HCT116 (cell line): ENCODE measurements around the gene MCRS1. TPM values are rescaled to one million over a fixed set of nuclear protein-coding genes. Genes with fewer than 3 reads are reported as not detected.

Experiments used
- ATAC-seq: fragments of 200-7000 bp; cut with Tn5 transposase; 2 replicates; pipeline ENCODE4 v1.9.1; 2020; ENCODE audit warnings: mild to moderate bottlenecking, moderate library complexity
- BruUV-seq: library from RNA; stranded (reverse); fragments of 400-500 nt; replicated peaks from 2 replicates; lab custom pipeline; 2021; lab: Mats Ljungman, UMichigan
- CTCF ChIA-PET: fragments of 300-600 bp; sonication (Branson Sonifier 250); formaldehyde crosslinking; loops from one replicate; lab custom pipeline; 2021; ENCODE audit warnings: antibody characterized with exemption; lab: Charles Lee
- POLR2A ChIA-PET: fragments of 300-600, 350-600 bp; sonication (Branson Sonifier 250); formaldehyde crosslinking; loops from one replicate; lab custom pipeline; 2021; ENCODE audit warnings: antibody characterized with exemption; lab: Charles Lee
- RAD21 ChIA-PET, 2 experiments: fragments of 300-600 bp; sonication (Branson Sonifier 250); formaldehyde crosslinking; loops; one replicate each; lab custom pipeline; 2023; ENCODE audit warnings: low total read pairs in 2 of 2; ENCODE audit not compliant: uncharacterized antibody in 2 of 2, unreplicated experiment in 2 of 2, low non-redundant PET in 1 of 2; lab: Charles Lee
- DNase-seq: peaks from one replicate; pipeline ENCODE4 v3.0.0-alpha.2; 2010; ENCODE audit warnings: low read depth, low spot score
- H2AFZ ChIP-seq: fragments of 200-600 bp; shearing (Covaris generic), sonication (generic); 2 replicates; pipeline ENCODE4 v1.6.1; 2017; ENCODE audit warnings: low read depth, mixed run types, mixed read lengths, antibody characterized with exemption, low read length; ENCODE audit not compliant: poor library complexity, severe bottlenecking
- H3K27ac ChIP-seq: 2 replicates; pipeline ENCODE4 v1.5.1; 2012; ENCODE audit warnings: low read depth, low read length
- H3K27me3 ChIP-seq: fragments of 200-600 bp; sonication (generic); 2 replicates; pipeline ENCODE4 v1.6.1; 2016; ENCODE audit warnings: mixed run types, low read length, mixed read lengths; ENCODE audit not compliant: insufficient read depth
- H3K36me3 ChIP-seq, 2 experiments: fragments of 200-500 bp in 1 of 2; fragments of 200-600 bp in 1 of 2; sonication (Bioruptor generic) in 1 of 2; sonication (generic) in 1 of 2; 2 replicates each; pipeline versions ENCODE4 v1.5.1 to v1.6.1; 2014 to 2016; ENCODE audit warnings: low read length in 2 of 2, inconsistent platforms in 1 of 2, mixed read lengths in 1 of 2, mixed run types in 1 of 2; ENCODE audit not compliant: insufficient read depth in 2 of 2, control insufficient read depth in 1 of 2
- H3K4me1 ChIP-seq, 2 experiments: fragments of 200-600 bp in 1 of 2; sonication (generic) in 1 of 2; 2 replicates each; pipeline versions ENCODE4 v1.5.1 to v1.6.1; 2012 to 2017; ENCODE audit warnings: low read length in 2 of 2, inconsistent platforms in 1 of 2, mild to moderate bottlenecking in 1 of 2, mixed read lengths in 1 of 2, mixed run types in 1 of 2, moderate library complexity in 1 of 2; ENCODE audit not compliant: insufficient read depth in 2 of 2, control insufficient read depth in 1 of 2
- H3K4me2 ChIP-seq: fragments of 200-600 bp; sonication (generic); 2 replicates; pipeline ENCODE4 v1.6.1; 2017; ENCODE audit warnings: mixed run types, low read length, mixed read lengths
- H3K4me3 ChIP-seq, 2 experiments: fragments of 200-600 bp in 1 of 2; sonication (generic) in 1 of 2; replicated peaks in 1 of 2; 2 replicates each; pipeline ENCODE4 v1.5.1; 2011 to 2016; ENCODE audit warnings: low read length in 2 of 2, control low read depth in 1 of 2, low read depth in 1 of 2, mild to moderate bottlenecking in 1 of 2, mixed read lengths in 1 of 2, mixed run types in 1 of 2
- H3K79me2 ChIP-seq: fragments of 200-600 bp; sonication (generic); 2 replicates; pipeline ENCODE4 v1.6.1; 2017; ENCODE audit warnings: mild to moderate bottlenecking, mixed run types, low read length, moderate library complexity, mixed read lengths; ENCODE audit not compliant: insufficient read depth
- H3K9ac ChIP-seq: fragments of 200-600 bp; sonication (generic); 2 replicates; pipeline ENCODE4 v1.6.1; 2016; ENCODE audit warnings: low read length, mixed read lengths
- H3K9me2 ChIP-seq: fragments of 200-600 bp; sonication (generic), shearing (Covaris generic); 2 replicates; pipeline ENCODE4 v1.6.1; 2017; ENCODE audit warnings: mixed run types, mild to moderate bottlenecking, moderate library complexity; ENCODE audit not compliant: insufficient read depth
- H3K9me3 ChIP-seq, 2 experiments: fragments of 200-500 bp in 1 of 2; fragments of 200-600 bp in 1 of 2; sonication (Bioruptor generic) in 1 of 2; sonication (generic) in 1 of 2; 2 replicates each; pipeline ENCODE4 v1.6.1; 2014 to 2017; ENCODE audit warnings: low read length in 2 of 2, mixed read lengths in 2 of 2, inconsistent platforms in 1 of 2, low read depth in 1 of 2, mild to moderate bottlenecking in 1 of 2, mixed run types in 1 of 2, moderate library complexity in 1 of 2; ENCODE audit not compliant: control insufficient read depth in 1 of 2, insufficient read depth in 1 of 2
- H4K20me1 ChIP-seq: fragments of 200-600 bp; sonication (generic), shearing (Covaris generic); 2 replicates; pipeline ENCODE4 v1.6.1; 2017; ENCODE audit warnings: mixed run types, mild to moderate bottlenecking, moderate library complexity; ENCODE audit not compliant: insufficient read depth
- ATF3 ChIP-seq: IDR thresholded peaks from 2 replicates; pipeline ENCODE4 v1.6.1; 2012
- CBX3 ChIP-seq: IDR thresholded peaks from 2 replicates; pipeline ENCODE4 v1.6.1; 2012; ENCODE audit warnings: low read depth
- CEBPB ChIP-seq: IDR thresholded peaks from 2 replicates; pipeline ENCODE4 v1.6.1; 2012; ENCODE audit warnings: low read depth
- CTCF ChIP-seq, 3 experiments: fragments of 200-600 bp in 1 of 3; sonication (generic) in 1 of 3; IDR thresholded peaks in 2 of 3; conservative IDR thresholded peaks in 1 of 3; 2 replicates each; pipeline ENCODE4 v1.5.1; 2012 to 2017; ENCODE audit warnings: low read depth in 2 of 3, low read length in 2 of 3, antibody characterized with exemption in 1 of 3, borderline replicate concordance in 1 of 3, control low read depth in 1 of 3, mild to moderate bottlenecking in 1 of 3, mixed read lengths in 1 of 3, mixed run types in 1 of 3, moderate library complexity in 1 of 3; ENCODE audit not compliant: insufficient read depth in 1 of 3
- EGR1 ChIP-seq: IDR thresholded peaks from 2 replicates; pipeline ENCODE4 v1.6.1; 2012; ENCODE audit warnings: low read depth
- ELF1 ChIP-seq: IDR thresholded peaks from 2 replicates; pipeline ENCODE4 v1.6.1; 2012; ENCODE audit warnings: low read depth, borderline replicate concordance
- EZH2 ChIP-seq: fragments of 200-600 bp; sonication (generic); IDR thresholded peaks from 2 replicates; pipeline ENCODE4 v1.6.1; 2017; ENCODE audit warnings: antibody characterized with exemption, mixed run types
- FOSL1 ChIP-seq: IDR thresholded peaks from 2 replicates; pipeline ENCODE4 v1.6.1; 2012; ENCODE audit warnings: low read depth
- JUND ChIP-seq: IDR thresholded peaks from 2 replicates; pipeline ENCODE4 v1.6.1; 2012
- POLR2A ChIP-seq: IDR thresholded peaks from 2 replicates; pipeline ENCODE4 v1.7.0; 2011; ENCODE audit warnings: borderline replicate concordance; ENCODE audit not compliant: insufficient read depth, insufficient read length; ENCODE audit errors: extremely low read depth
- POLR2AphosphoS5 ChIP-seq: IDR thresholded peaks from 2 replicates; pipeline ENCODE4 v1.6.1; 2011; ENCODE audit warnings: mild to moderate bottlenecking, low read depth, low read length, moderate library complexity
- RAD21 ChIP-seq: IDR thresholded peaks from 2 replicates; pipeline ENCODE4 v1.6.1; 2012; ENCODE audit warnings: low read depth, mild to moderate bottlenecking
- SIN3A ChIP-seq: IDR thresholded peaks from 2 replicates; pipeline ENCODE4 v1.6.1; 2012; ENCODE audit warnings: low read depth
- SP1 ChIP-seq: IDR thresholded peaks from 2 replicates; pipeline ENCODE4 v1.6.1; 2012; ENCODE audit warnings: low read depth
- SRF ChIP-seq: IDR thresholded peaks from 2 replicates; pipeline ENCODE4 v1.6.1; 2012; ENCODE audit warnings: low read depth
- TCF7L2 ChIP-seq: IDR thresholded peaks from 2 replicates; pipeline ENCODE4 v1.7.0; 2011; ENCODE audit warnings: borderline replicate concordance, inconsistent platforms; ENCODE audit not compliant: insufficient read depth, insufficient read length; ENCODE audit errors: extremely low read depth
- YY1 ChIP-seq: IDR thresholded peaks from 2 replicates; pipeline ENCODE4 v1.6.1; 2011; ENCODE audit warnings: low read length, low read depth, moderate library complexity, mild to moderate bottlenecking; ENCODE audit not compliant: insufficient replicate concordance; ENCODE audit errors: extremely low read depth
- ZFX ChIP-seq: fragments of 450-650 bp; IDR thresholded peaks from 2 replicates; pipeline ENCODE4 v1.6.1; 2017
- intact Hi-C: fragments of 100-400 bp; cut with micrococcal nuclease; formaldehyde crosslinking; loops from 2 replicates; pipeline ENCODE4 v1.10.0; 2022
- total RNA-seq: library from RNA; stranded (reverse); gene quantifications from one replicate; pipeline ENCODE4 v1.2.1, GENCODE V29; 2021; ENCODE audit not compliant: unreplicated experiment
- TF ChIP-seq, protein P1 (sequence below): IDR thresholded peaks from 2 replicates; pipeline ENCODE4 v1.6.1; 2012; ENCODE audit warnings: low read depth
- TF ChIP-seq, protein P2 (sequence below): IDR thresholded peaks from 2 replicates; pipeline ENCODE4 v1.6.1; 2011; ENCODE audit warnings: mild to moderate bottlenecking, low read length, moderate library complexity; ENCODE audit not compliant: insufficient replicate concordance; ENCODE audit errors: extremely low read depth

Gene MCRS1
- total RNA-seq, 1 experiment from 2014 or later: 91.9 TPM

DNA sequence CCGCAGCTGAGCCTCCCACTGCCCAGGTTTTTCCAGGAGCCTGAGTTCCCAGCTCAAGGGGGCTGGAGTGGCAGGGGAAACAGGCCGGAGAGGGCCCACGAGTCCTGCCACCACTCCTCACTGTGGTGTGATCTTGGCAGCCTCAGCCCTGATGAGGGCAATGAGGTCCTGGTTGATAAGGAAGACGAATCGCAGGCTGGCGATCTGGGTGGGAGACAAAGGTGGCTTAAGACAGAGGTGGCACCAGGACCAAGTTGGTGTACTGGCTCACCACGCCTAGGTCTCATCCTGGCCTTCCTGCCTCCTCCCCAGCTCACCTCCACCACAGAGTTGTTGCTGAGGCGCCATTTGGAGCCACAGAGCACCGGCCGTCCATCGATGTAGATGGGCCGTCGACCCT, 9.4 kb downstream of the MCRS1 start:
- Histone ChIP-seq H3K9me3 (no peaks in the 10 kb centered on the region), H3K9ac (no peak overlapping the region), H3K27ac (no peak overlapping the region), H3K4me3 (no peak overlapping the region), H3K4me1 (no peaks in the 10 kb centered on the region), H3K9me2 (no peaks in the 10 kb centered on the region), H4K20me1 (no peaks in the 10 kb centered on the region), H3K79me2 (no peaks in the 10 kb centered on the region), H3K36me3 (peaks cover 14 to 42% of the 10 kb centered on the region in 2 experiments), H2AFZ (no peak overlapping the region), H3K4me2 (no peak overlapping the region), H3K27me3 (no peaks in the 10 kb centered on the region)
- DNase-seq (no peak), ATAC-seq (no peak)
- RAD21 ChIA-PET: interaction anchor here in 1 of 2 experiments (1.2 kb wide), 1 partner anchor 200 kb away, joined by 3 read pairs; no protein-coding TSS in a partner anchor
- no TSS peak for BruUV-seq
- CTCF ChIA-PET: interaction anchor here (1.3 kb wide), 1 partner anchor 227 kb away, joined by 4 read pairs; no protein-coding TSS in a partner anchor
- TF ChIP-seq CBX3 (no peak), SIN3A (no peak), CTCF (IDR thresholded peaks at IDR 0.05 in 2 of 3, conservative IDR thresholded peaks at IDR 0.05 in 1 of 3; ENCODE audit: borderline replicate concordance in 1 of 3, insufficient read depth in 1 of 3, low read depth in 2 of 3, low read length in 2 of 3) (no peak), ELF1 (no peak), JUND (no peak), POLR2AphosphoS5 (no peak), EZH2 (no peak), YY1 (no peak), RAD21 (no peak), ATF3 (no peak), ZFX (no peak), TCF7L2 (no peak), SP1 (no peak), CEBPB (no peak), POLR2A (no peak), FOSL1 (no peak), SRF (no peak), EGR1 (no peak)
- TF ChIP-seq, protein P1, sequence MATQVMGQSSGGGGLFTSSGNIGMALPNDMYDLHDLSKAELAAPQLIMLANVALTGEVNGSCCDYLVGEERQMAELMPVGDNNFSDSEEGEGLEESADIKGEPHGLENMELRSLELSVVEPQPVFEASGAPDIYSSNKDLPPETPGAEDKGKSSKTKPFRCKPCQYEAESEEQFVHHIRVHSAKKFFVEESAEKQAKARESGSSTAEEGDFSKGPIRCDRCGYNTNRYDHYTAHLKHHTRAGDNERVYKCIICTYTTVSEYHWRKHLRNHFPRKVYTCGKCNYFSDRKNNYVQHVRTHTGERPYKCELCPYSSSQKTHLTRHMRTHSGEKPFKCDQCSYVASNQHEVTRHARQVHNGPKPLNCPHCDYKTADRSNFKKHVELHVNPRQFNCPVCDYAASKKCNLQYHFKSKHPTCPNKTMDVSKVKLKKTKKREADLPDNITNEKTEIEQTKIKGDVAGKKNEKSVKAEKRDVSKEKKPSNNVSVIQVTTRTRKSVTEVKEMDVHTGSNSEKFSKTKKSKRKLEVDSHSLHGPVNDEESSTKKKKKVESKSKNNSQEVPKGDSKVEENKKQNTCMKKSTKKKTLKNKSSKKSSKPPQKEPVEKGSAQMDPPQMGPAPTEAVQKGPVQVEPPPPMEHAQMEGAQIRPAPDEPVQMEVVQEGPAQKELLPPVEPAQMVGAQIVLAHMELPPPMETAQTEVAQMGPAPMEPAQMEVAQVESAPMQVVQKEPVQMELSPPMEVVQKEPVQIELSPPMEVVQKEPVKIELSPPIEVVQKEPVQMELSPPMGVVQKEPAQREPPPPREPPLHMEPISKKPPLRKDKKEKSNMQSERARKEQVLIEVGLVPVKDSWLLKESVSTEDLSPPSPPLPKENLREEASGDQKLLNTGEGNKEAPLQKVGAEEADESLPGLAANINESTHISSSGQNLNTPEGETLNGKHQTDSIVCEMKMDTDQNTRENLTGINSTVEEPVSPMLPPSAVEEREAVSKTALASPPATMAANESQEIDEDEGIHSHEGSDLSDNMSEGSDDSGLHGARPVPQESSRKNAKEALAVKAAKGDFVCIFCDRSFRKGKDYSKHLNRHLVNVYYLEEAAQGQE: no peak
- TF ChIP-seq, protein P2, sequence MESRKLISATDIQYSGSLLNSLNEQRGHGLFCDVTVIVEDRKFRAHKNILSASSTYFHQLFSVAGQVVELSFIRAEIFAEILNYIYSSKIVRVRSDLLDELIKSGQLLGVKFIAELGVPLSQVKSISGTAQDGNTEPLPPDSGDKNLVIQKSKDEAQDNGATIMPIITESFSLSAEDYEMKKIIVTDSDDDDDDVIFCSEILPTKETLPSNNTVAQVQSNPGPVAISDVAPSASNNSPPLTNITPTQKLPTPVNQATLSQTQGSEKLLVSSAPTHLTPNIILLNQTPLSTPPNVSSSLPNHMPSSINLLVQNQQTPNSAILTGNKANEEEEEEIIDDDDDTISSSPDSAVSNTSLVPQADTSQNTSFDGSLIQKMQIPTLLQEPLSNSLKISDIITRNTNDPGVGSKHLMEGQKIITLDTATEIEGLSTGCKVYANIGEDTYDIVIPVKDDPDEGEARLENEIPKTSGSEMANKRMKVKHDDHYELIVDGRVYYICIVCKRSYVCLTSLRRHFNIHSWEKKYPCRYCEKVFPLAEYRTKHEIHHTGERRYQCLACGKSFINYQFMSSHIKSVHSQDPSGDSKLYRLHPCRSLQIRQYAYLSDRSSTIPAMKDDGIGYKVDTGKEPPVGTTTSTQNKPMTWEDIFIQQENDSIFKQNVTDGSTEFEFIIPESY: no peak
- POLR2A ChIA-PET: no interaction called here
- intact Hi-C loops: no loop called here
